ENCODE results near the gene CDC42BPA. TPM values are rescaled to one million over a fixed set of nuclear protein-coding genes. Genes with fewer than 3 reads are reported as not detected.

Gene CDC42BPA, protein sequence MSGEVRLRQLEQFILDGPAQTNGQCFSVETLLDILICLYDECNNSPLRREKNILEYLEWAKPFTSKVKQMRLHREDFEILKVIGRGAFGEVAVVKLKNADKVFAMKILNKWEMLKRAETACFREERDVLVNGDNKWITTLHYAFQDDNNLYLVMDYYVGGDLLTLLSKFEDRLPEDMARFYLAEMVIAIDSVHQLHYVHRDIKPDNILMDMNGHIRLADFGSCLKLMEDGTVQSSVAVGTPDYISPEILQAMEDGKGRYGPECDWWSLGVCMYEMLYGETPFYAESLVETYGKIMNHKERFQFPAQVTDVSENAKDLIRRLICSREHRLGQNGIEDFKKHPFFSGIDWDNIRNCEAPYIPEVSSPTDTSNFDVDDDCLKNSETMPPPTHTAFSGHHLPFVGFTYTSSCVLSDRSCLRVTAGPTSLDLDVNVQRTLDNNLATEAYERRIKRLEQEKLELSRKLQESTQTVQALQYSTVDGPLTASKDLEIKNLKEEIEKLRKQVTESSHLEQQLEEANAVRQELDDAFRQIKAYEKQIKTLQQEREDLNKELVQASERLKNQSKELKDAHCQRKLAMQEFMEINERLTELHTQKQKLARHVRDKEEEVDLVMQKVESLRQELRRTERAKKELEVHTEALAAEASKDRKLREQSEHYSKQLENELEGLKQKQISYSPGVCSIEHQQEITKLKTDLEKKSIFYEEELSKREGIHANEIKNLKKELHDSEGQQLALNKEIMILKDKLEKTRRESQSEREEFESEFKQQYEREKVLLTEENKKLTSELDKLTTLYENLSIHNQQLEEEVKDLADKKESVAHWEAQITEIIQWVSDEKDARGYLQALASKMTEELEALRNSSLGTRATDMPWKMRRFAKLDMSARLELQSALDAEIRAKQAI (N-terminal part only)
- total RNA-seq: 19.6 and 20.2 TPM in 2 replicates

DNA sequence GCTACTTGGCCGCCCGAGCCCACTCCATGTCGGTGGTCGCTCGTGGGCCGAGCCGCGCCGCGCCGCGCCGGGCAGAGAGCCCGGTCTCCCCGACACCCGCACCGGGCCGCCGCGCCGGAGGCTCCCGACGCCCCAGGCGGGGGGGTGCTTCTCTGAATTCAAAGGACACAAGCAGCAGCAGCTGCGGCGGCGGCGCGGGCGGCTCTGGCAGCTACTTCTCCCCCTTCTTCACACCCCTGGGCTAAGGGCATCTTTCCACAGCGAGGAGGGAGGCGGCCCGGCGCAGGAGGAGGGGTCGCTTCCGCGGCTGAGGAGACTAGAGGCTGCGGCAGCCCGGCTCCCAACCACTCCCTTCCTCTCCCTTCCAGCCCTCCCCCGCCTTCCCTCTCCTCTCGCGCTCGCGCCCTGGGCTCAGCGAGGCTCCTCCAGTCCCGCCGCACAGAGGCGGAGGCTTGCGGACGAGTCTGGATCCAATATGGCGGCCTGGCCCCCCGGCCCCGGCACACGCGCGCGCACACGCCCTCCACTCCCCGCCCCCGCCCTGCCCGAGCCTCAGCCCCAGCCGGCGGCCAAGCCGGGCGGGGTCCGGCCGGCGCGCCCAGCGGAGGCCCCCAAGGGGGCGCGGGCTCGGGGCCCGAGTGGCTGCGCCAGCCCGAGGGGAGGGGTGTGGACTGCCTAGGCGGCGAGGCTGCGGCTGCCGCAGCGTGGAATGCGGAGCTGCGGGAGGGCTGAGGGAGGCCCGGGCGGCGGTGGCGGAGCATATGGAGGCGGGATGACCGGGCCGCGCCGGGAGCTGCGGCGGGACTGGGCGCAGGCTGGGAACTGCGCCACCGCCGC lies at the start of gene CDC42BPA:
CDC42BPA (minus strand) TSS at position 477 of the 837 bp plus-strand sequence. CDS start 1,310 bp downstream, outside the sequence.

DNA sequence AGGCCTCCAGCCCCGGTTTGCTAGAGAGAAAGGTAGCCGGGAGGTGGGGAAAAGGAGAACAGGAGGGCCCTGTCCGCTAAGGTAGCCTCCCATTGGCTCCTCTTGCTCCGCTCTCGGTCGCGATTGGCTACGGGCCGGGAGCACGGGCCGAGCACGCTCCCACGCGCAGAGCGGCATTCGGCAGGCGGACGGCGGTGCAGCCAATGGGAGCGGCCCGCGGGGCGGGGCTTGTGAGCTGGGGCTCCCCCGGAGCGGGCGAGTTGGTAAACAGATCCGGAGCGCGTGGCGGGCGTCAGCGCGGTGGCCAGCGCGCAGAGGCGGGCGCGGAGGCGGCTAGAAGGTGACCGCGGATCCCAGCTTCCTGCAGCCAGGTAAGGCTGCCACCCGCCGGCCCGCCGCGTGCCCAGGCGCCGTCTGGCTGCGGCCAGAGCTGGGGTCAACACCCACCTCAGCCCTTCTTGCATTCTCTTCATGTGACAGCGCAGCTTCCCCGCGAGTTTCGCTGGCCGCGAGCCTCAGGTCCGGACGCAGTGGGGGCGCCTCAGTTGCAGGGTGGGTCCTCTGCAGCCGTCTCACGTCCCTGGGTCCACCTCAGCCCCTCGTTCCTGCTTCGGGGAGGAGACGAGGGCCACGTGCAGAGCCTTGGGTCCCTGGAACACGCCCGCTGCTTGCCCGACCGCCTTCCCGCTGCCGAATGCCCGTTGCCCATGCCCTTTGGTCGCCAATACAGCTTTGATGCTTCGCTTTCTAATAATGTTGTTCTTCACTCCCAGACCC lies 378.1 kb downstream of the CDC42BPA start, which contains the start of gene COQ8A:
COQ8A (plus strand) TSS at position 266 of the 777 bp plus-strand sequence. CDS start 21,092 bp downstream, outside the sequence.

Other genes with a start within 250 kb of the CDC42BPA start
- gene ZNF678, start 245.1 kb upstream of the CDC42BPA start, total RNA-seq: 4.1 and 9.3 TPM in 2 replicates

Measured in mesangial cell (primary cell).